Activated CD8-positive, alpha-beta memory T cell treated with anti-CD3 and anti-CD28 coated beads, Interleukin-2, amount 50 U/mL, for 48 hours (primary cell): ENCODE results near the gene CBLN3.

ENCODE experiments used
- DNase-seq: peaks from one replicate; pipeline ENCODE4 v3.0.0-alpha.2; 2020

CBLN3 gene

GRCh38 chr14:24422694-24423601 is 6.5 kb downstream of the CBLN3 start:
- DNase-seq, result peak; percentile 42

DNA sequence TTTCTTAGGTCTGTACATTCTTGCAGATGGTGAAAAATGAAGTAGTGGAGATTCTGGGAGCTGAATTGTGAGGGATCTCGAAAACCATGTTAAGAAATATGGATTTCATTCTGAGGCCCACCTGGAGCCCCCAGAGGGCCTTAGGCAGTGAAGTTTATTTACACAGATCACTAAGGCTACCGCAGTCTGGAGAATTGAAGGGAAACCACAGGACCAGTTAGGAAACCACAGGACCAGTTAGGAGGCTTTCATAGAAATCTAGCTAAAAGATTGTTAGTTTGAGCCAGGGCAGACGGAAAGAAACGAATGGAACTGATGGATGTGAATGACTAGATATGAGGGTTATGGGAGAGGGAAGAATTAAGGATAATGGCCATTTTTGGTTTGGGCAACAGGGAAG is 7.2 kb downstream of the CBLN3 start:
- DNase-seq, result no peak

DNA sequence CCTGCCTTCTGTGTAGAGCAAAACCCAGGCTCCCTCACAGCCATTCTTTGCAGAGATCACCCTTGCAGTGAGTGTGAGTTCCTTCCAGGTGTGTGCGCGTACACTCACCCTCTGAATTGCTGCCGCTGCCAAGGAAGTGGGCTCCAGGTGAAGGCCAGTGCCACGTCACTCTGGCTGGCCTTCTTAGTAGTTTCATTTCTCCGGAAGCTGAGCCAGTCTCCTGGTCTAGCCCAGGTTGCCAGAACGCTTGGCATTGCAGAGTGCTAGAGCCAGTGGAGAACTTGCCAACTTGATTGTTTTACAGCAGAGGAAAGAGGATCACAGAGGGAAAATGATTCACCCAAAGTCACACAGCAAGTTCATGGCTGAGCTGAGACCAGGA is 11.0 kb downstream of the CBLN3 start:
- no peak for DNase-seq

DNA sequence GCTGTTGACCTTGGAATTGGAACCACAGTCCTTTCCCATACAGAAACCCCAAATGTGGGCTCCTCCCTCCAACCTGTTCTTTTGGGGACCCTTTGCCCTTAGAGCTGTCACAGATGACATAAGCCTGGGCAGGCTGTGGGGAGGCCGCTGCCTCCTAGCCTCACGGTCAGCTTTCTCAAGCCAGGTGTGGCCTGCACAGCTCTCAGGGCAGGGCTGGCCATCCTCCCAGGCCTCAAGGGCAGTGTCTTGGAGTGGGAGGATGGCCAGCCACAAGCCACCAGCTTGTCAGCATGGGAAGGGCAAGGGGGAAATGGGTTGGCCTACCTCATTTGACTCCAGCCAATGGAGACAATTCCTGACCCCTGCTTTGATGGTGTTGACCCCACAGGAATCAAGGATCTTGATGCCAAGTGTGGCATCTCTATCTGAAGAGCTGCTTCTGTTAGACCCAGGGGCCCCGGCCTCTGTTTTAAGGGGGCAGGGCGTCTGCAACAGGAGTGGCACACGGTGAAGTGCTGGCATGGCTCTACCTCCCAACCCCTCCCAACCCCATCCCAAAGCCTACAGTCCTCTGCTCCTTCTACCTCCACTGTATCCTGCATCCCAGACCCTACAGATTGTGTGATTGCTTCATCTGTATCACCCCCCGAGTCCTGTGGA is 11.5 kb downstream of the CBLN3 start:
- DNase-seq, result no peak

DNA sequence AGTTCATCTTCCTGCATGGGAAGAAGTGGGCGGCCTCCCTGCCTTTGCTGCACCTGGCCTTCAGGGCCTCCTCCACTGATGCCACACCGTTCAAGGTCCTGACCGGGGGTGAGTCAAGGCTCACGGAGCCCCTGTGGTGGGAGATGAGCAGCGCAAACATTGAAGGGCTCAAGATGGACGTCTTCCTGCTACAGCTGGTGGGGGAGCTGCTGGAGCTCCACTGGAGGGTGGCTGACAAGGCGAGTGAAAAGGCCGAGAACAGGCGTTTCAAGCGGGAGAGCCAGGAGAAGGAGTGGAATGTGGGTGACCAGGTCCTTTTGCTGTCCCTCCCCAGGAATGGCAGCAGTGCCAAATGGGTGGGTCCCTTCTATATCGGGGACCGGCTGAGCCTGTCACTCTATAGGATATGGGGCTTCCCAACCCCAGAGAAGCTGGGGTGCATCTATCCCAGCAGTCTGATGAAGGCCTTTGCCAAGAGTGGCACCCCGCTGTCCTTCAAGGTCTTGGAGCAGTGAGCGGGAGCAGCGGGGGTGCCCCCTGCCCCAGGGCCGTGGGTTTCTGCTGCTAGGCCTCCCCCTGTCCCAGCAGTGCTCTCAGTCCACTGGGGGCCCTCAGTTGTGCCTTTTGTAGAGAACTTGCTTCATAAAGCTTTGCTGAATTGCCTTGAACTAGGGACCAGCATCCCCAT is 12.4 kb downstream of the CBLN3 start:
- no peak for DNase-seq

DNA sequence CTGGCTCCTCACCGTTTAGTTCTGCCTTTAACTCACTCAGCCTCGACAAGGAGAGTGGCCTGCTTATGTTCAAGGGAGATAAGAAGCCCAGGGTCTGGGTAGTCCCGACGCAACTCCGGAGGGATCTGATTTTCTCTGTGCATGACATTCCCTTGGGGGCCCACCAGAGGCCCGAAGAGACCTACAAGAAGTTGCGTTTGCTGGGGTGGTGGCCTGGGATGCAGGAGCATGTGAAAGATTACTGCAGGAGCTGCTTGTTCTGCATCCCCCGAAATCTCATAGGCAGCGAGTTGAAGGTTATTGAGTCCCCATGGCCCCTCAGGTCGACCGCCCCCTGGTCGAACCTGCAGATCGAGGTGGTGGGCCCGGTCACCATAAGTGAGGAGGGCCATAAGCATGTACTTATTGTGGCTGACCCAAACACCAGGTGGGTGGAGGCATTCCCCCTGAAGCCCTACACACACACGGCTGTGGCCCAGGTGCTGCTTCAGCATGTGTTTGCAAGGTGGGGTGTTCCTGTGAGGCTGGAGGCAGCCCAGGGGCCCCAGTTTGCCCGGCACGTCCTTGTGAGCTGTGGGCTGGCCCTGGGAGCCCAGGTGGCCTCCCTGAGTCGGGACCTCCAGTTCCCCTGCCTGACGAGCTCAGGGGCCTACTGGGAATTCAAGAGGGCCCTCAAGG is 13.1 kb downstream of the CBLN3 start:
- no peak for DNase-seq

- DNase-seq, result no peak
Measured at GRCh38 chr14:24415421-24416253, 13.8 kb downstream of the CBLN3 start.

DNA sequence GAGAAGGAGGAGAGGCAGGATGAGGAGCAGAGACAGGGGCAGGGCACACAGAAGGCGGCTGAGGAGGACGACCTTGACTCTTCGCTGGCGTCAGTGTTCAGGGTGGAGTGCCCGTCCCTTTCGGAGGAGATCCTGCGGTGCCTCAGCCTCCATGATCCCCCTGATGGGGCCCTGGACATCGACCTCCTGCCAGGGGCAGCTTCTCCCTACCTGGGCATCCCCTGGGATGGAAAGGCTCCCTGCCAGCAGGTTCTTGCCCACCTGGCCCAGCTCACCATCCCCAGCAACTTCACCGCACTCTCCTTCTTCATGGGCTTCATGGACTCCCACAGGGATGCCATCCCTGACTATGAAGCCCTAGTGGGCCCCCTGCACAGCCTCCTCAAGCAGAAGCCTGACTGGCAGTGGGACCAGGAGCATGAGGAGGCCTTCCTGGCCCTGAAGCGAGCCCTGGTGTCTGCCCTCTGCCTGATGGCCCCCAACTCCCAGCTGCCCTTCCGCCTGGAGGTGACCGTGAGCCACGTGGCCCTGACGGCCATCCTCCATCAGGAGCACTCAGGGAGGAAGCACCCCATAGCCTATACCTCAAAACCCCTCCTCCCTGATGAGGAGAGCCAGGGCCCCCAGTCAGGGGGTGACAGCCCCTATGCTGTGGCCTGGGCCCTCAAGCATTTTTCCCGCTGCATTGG is 14.6 kb downstream of the CBLN3 start:
- DNase-seq, result no peak

DNA sequence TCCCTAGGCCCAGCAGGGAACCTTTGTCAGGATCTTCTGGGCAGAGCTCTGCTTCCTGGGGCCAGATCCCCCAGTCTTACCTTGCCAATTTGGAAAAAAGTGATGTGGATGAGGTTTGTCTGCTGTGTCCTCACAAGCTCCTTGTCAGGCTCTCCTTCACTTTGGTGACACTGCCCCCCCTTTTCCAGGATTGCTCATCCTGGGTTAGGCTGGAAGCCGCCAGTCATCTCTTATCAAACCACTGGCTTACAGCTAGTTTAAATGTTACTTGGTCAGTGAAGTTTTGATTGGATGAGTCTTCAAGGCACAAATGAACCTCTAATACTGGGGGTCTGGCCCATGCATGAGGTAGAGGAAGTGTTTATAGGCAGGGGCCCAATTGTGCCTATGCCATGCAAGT is 15.4 kb downstream of the CBLN3 start:
- no peak for DNase-seq

DNA sequence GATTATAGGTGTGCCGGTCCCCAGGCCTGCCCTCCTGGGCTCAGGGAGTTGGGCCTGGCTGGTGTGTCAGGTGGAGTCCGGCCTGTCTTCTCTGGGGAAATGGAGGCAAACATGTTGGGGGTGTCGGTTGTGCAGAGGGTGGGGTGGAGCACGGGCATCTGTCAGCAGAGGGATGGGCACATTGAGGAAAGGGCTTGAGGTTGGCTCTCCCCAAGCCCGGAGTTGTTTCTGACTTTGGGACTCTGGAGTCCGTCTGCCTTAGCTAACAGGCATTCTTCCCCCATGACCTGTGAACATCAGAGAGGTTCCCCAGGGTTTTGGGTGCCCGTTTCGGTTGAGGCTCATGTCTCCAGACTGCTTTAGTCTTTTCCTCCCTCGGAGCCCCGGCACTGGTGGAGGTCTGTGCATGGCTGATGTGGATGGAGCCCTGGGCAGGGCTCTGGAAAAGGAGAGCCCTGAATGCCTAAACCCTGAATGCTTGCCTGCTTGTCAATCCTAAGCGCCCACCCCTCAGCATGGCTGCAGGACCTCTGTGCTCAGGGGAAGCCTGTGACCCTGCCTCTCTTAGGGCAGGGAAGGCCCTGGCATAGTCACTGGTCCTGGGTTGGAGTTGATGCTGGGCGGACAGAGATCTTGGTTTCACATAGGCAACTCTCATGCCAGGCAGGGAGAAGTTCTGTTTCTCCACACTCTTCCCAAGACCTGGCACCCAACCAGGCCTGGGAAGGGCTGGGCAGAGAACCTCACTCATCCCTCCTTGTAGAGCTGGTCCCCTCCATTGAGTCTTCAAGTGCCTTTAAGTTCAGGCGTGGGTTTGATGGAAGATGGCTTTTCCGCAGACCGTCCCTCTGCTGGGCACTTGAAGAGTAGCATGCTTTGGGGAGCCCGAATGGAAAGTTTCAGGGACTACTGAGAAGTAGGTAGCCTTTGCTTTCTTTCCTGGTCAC is 17.8 kb downstream of the CBLN3 start:
- no peak for DNase-seq

- DNase-seq, result no peak
Measured at GRCh38 chr14:24409956-24410355, 19.5 kb downstream of the CBLN3 start.

GRCh38 chr14:24409192-24409591 is 20.3 kb downstream of the CBLN3 start:
- peak; percentile 38 for DNase-seq

GRCh38 chr14:24408764-24409163 is 20.7 kb downstream of the CBLN3 start:
- DNase-seq, result peak; percentile 32

DNA sequence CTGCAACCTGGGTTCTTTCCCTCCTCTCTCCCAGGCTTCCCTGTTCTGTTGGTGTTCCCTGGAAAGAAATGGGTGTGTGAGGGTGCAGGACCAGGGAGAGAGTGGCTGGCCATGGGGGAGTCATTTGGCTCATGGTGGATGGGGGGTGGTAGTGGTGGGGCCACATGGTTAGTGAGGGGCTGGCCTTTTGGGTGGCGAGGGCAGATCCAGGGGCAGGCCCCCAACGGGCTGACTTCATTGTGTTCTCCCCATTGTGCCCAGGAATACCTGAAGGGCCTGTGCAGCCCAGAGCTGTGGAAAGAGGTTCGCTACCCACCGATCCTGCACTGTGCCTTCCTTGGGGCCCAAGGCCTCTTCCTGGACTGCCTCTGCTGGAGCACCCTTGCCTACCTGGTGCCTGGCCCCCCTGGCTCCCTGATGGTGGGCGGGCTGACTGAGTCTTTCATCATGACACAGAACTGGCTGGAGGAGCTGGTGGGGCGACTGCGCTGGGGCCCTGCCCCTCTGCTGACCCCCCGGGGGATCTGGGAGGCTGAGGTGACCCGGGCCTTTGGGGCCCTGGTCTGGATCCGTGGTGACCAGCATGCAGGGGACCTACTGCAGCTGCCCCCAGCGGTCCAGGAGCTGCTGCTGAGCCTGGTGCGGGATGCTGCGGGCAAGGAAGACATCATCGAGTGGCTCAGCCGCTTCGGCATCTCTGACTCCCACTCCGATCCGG is 21.7 kb downstream of the CBLN3 start:
- no peak for DNase-seq

DNA sequence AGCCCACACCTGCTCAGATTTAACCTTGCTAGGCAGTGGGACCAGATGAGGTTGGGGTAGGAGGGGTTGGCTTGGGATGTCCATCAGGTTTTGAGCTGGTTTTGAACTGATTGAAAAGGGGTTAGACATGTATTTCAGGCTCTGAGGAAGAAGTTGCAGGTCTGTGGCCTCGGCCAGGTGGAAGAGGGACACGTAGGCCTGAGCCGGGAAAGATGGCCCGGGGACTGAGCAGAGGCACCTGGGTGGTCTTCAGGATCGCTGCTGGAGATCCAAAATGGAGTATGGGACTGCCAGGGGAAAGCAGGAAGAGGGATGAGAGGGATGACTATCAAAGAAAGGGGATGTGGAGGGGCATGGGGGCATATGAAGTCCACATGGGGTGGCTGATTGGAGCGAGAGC is 23.1 kb downstream of the CBLN3 start:
- no peak for DNase-seq

DNA sequence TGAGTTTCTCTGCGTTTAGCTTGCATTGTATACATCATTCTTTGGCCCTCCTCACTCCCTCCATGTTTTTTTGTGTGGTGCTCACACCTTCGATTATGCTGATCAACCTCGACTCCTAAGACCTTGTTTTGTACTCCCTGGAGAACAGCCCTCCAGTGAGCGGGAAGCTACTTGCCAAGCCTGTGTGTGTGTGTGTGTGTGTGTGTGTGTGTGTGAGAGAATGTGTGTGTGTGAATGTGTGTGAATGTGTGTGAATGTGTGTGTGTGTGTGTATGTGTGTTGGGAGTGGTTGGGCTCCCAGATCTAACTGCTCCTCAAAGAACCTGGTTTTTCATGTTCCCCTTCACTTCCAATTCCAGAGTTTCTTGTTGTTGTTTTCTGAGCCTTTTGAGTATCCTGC is 24.7 kb downstream of the CBLN3 start:
- no peak for DNase-seq

- no peak for DNase-seq
Measured at GRCh38 chr14:24403294-24403998, 26.0 kb downstream of the CBLN3 start.

GRCh38 chr14:24401810-24402702 is 27.4 kb downstream of the CBLN3 start:
- no peak for DNase-seq
